GM12878 (cell line): ENCODE measurements around the gene UBE2E1. TPM values are rescaled to one million over a fixed set of nuclear protein-coding genes. Genes with fewer than 3 reads are reported as not detected.

Experiments
- ATF3 ChIP-seq: IDR thresholded peaks from 2 replicates; pipeline ENCODE4 v1.6.1; 2011; ENCODE audit warnings: low read depth, mild to moderate bottlenecking, low read length, moderate library complexity, borderline replicate concordance; ENCODE audit errors: extremely low read depth
- BRCA1 ChIP-seq: IDR thresholded peaks from 2 replicates; pipeline ENCODE4 v1.6.1; 2011; ENCODE audit warnings: low read depth, low read length, improper control_type of control experiment
- CBFB ChIP-seq: IDR thresholded peaks from 2 replicates; pipeline ENCODE4 v1.6.1; 2016; ENCODE audit warnings: antibody characterized with exemption, low read depth
- CREB1 ChIP-seq: IDR thresholded peaks from 2 replicates; pipeline ENCODE4 v1.6.1; 2012; ENCODE audit warnings: low read depth, mild to moderate bottlenecking, inconsistent platforms
- IRF4 ChIP-seq: IDR thresholded peaks from 2 replicates; pipeline ENCODE4 v1.6.1; 2011; ENCODE audit warnings: low read depth, low read length
- LARP7 ChIP-seq: fragments of 450-650 bp; IDR thresholded peaks from 2 replicates; pipeline ENCODE4 v1.6.1; 2017; ENCODE audit warnings: mild to moderate bottlenecking
- MEF2B ChIP-seq: fragments of 450-650 bp; IDR thresholded peaks from 2 replicates; pipeline ENCODE4 v1.6.1; 2018; ENCODE audit warnings: mild to moderate bottlenecking, moderate library complexity; ENCODE audit not compliant: partially characterized antibody, poor library complexity, severe bottlenecking
- MYC ChIP-seq: IDR thresholded peaks from 2 replicates; pipeline ENCODE4 v1.6.1; 2011; ENCODE audit warnings: mild to moderate bottlenecking, low read length, moderate library complexity, inconsistent platforms; ENCODE audit not compliant: insufficient read depth, insufficient replicate concordance, insufficient read length, severe bottlenecking
- PAX8 ChIP-seq: fragments of 450-650 bp; IDR thresholded peaks from 2 replicates; pipeline ENCODE4 v1.6.1; 2017; ENCODE audit warnings: mild to moderate bottlenecking, moderate library complexity
- SPI1 ChIP-seq: IDR thresholded peaks from 2 replicates; pipeline ENCODE4 v1.6.1; 2011; ENCODE audit warnings: low read depth, mild to moderate bottlenecking, low read length, moderate library complexity, borderline replicate concordance; ENCODE audit not compliant: insufficient read depth
- STAT3 ChIP-seq: IDR thresholded peaks from 2 replicates; pipeline ENCODE4 v1.6.1; 2011; ENCODE audit warnings: low read depth, low read length, improper control_type of control experiment
- SUPT20H ChIP-seq: IDR thresholded peaks from 2 replicates; pipeline ENCODE4 v1.6.1; 2011; ENCODE audit warnings: low read depth, mild to moderate bottlenecking, low read length, moderate library complexity, borderline replicate concordance; ENCODE audit not compliant: control insufficient read depth
- TCF12 ChIP-seq: IDR thresholded peaks from 2 replicates; pipeline ENCODE4 v1.6.1; 2011; ENCODE audit warnings: low read depth, mild to moderate bottlenecking, low read length
- TCF3 ChIP-seq: IDR thresholded peaks from 2 replicates; pipeline ENCODE4 v1.6.1; 2012; ENCODE audit warnings: low read depth, mild to moderate bottlenecking, low read length, borderline replicate concordance; ENCODE audit not compliant: insufficient read depth
- TCF7 ChIP-seq: IDR thresholded peaks from 2 replicates; pipeline ENCODE4 v1.6.1; 2014; ENCODE audit warnings: antibody characterized with exemption, borderline replicate concordance
- ZNF592 ChIP-seq: fragments of 450-650 bp; IDR thresholded peaks from 2 replicates; pipeline ENCODE4 v1.6.1; 2017; ENCODE audit warnings: mild to moderate bottlenecking, moderate library complexity
- polyA plus RNA-seq, 11 experiments: library from polyadenylated mRNA; depleted of rRNA in 4 of 11; unstranded in 6 of 11; stranded (reverse) in 5 of 11; fragments of >200 nt; fragmentation: Nextera tagmentation in 4 of 11; fragmentation: Illumina TruSeq in 1 of 11; extraction: Ambion mirVana in 4 of 11; extraction: Trizol in 1 of 11; gene quantifications; 1 replicate in 1 of 11; 2 replicates in 10 of 11; pipeline versions ENCODE4 v1.2.1 to v1.2.3, GENCODE V29; 2011 to 2016; ENCODE audit warnings: inconsistent platforms in 2 of 11, missing spikeins in 2 of 11, low read depth in 1 of 11
- total RNA-seq, 4 experiments: library from RNA; depleted of rRNA in 3 of 4; stranded (reverse); fragments of >200 nt in 3 of 4; fragmentation: Illumina TruSeq in 1 of 4; extraction: Trizol in 1 of 4; gene quantifications; 2 replicates each; pipeline versions ENCODE4 v1.2.1 to v1.2.3, GENCODE V29; 2013 to 2021
- TF ChIP-seq, protein P1 (sequence below): fragments of 450-650 bp; IDR thresholded peaks from 2 replicates; pipeline ENCODE4 v1.6.1; 2017; ENCODE audit warnings: antibody characterized with exemption, mild to moderate bottlenecking, moderate library complexity
- TF ChIP-seq, protein P2 (sequence below): fragments of 450-650 bp; IDR thresholded peaks from 2 replicates; pipeline ENCODE4 v1.6.1; 2016; ENCODE audit warnings: mild to moderate bottlenecking

UBE2E1 gene
- total and polyA plus RNA-seq, 10 of the 15 experiments (the other 5 are each of a cell fraction or from before 2014, with no cell fraction given) = 18.7 to 425 (median 147) TPM

DNA sequence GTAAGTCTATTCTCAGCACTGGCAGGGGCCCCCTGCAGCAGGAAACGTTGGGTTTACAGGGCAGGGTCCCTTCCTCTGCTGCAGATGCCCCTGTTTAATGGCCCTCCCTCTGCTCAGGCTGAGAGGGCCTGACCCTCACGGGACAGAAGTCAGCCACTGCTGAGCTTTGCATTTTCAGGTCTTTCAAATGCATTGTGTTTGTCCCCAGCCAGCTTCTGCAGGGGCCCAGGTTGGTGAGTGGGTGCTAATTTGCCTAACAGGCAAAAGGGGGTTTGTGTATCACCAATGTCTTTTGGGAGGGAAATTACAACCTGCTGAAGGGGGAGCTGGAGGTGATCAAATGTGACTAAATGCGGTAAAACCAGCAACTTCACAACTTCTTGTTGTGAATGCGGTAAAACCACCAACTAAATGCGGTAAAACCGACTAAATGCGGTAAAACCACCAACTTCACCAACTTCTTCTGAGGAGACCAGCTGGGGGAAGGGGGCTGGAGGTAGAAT, 44.8 kb upstream of the UBE2E1 start (continued):
- TF ChIP-seq TCF3 (no peak), LARP7 (no peak), MEF2B (peak; percentile 71), BRCA1 (no peak), PAX8 (no peak), TCF7 (no peak), SUPT20H (no peak), ATF3 (no peak), ZNF592 (no peak), TCF12 (0 out of 2 replicates have a peak, but pooled peaks have one; percentile 24), CBFB (peak; percentile 96), SPI1 (no peak), MYC (no peak), IRF4 (no peak), STAT3 (no peak), CREB1 (peak; percentile 34; the same call in 1 of the 2 replicates)
- TF ChIP-seq, protein P1, sequence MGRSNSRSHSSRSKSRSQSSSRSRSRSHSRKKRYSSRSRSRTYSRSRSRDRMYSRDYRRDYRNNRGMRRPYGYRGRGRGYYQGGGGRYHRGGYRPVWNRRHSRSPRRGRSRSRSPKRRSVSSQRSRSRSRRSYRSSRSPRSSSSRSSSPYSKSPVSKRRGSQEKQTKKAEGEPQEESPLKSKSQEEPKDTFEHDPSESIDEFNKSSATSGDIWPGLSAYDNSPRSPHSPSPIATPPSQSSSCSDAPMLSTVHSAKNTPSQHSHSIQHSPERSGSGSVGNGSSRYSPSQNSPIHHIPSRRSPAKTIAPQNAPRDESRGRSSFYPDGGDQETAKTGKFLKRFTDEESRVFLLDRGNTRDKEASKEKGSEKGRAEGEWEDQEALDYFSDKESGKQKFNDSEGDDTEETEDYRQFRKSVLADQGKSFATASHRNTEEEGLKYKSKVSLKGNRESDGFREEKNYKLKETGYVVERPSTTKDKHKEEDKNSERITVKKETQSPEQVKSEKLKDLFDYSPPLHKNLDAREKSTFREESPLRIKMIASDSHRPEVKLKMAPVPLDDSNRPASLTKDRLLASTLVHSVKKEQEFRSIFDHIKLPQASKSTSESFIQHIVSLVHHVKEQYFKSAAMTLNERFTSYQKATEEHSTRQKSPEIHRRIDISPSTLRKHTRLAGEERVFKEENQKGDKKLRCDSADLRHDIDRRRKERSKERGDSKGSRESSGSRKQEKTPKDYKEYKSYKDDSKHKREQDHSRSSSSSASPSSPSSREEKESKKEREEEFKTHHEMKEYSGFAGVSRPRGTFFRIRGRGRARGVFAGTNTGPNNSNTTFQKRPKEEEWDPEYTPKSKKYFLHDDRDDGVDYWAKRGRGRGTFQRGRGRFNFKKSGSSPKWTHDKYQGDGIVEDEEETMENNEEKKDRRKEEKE = no peak
- TF ChIP-seq, protein P2, sequence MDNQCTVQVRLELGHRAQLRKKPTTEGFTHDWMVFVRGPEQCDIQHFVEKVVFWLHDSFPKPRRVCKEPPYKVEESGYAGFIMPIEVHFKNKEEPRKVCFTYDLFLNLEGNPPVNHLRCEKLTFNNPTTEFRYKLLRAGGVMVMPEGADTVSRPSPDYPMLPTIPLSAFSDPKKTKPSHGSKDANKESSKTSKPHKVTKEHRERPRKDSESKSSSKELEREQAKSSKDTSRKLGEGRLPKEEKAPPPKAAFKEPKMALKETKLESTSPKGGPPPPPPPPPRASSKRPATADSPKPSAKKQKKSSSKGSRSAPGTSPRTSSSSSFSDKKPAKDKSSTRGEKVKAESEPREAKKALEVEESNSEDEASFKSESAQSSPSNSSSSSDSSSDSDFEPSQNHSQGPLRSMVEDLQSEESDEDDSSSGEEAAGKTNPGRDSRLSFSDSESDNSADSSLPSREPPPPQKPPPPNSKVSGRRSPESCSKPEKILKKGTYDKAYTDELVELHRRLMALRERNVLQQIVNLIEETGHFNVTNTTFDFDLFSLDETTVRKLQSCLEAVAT = peak; percentile 97
